ENCODE results near the gene C9orf78. TPM values are rescaled to one million over a fixed set of nuclear protein-coding genes. Genes with fewer than 3 reads are reported as not detected.
A peak's percentile ranks its signal among the peaks of the same experiment; 100 is the strongest.

C9orf78 gene
- total and polyA plus RNA-seq, 2 of the 8 experiments (the other 6 are each of a cell fraction or from before 2014, with no cell fraction given), result 17.4 to 40.6 TPM

GRCh38 chr9:129835128-129835859 is at the start of gene C9orf78, which contains the start of gene USP20 (continued):
- TF ChIP-seq CHD2 (IDR thresholded peaks at IDR 0.05; ENCODE audit: low read length) (no peak), E2F6 (IDR thresholded peaks at IDR 0.05) (no peak), ASH2L (IDR thresholded peaks at IDR 0.05; ENCODE audit: low read length) (peak; percentile 90), RFX5 (IDR thresholded peaks at IDR 0.05; ENCODE audit: borderline replicate concordance, low read depth, low read length) (no peak), TBP (IDR thresholded peaks at IDR 0.05; ENCODE audit: low read depth, low read length) (peak; percentile 55; the same call in 1 of the 2 replicates), MAX (IDR thresholded peaks at IDR 0.05) (peak; percentile 84), MAFK (IDR thresholded peaks at IDR 0.05; ENCODE audit: low read depth, low read length) (no peak), EGR1 (IDR thresholded peaks at IDR 0.05; ENCODE audit: borderline replicate concordance, low read depth, low read length) (no peak; the same call in 1 of the 2 replicates), HDAC6 (IDR thresholded peaks at IDR 0.05; ENCODE audit: low read depth, low read length) (no peak), KDM5A (IDR thresholded peaks at IDR 0.05; ENCODE audit: low read length) (peak; percentile 90), JUN (IDR thresholded peaks at IDR 0.05; ENCODE audit: low read depth, low read length) (no peak), GABPA (IDR thresholded peaks at IDR 0.05; ENCODE audit: borderline replicate concordance, insufficient read depth, low read length) (peak; percentile 61; the same call in 1 of the 2 replicates), PHF8 (conservative IDR thresholded peaks at IDR 0.05; ENCODE audit: low read depth, low read length) (peak; percentile 96), RAD21 (IDR thresholded peaks at IDR 0.05 in 1 of 2, conservative IDR thresholded peaks at IDR 0.05 in 1 of 2; ENCODE audit: low read depth in 2 of 2, low read length in 2 of 2) (peak in 1 of 2 experiments; percentile 0; a peak in 1 of 4 replicates), JUND (IDR thresholded peaks at IDR 0.05; ENCODE audit: low read length) (no peak), NANOG (IDR thresholded peaks at IDR 0.05; ENCODE audit: insufficient read depth, low read depth, low read length, poor library complexity, severe bottlenecking) (no peak), KDM1A (IDR thresholded peaks at IDR 0.05; ENCODE audit: borderline replicate concordance, low read length) (no peak), SP2 (IDR thresholded peaks at IDR 0.05; ENCODE audit: low read length) (no peak), POLR2AphosphoS5 (IDR thresholded peaks at IDR 0.05; ENCODE audit: low read depth, low read length) (peak; percentile 69; the same call in 1 of the 2 replicates), HDAC2 (IDR thresholded peaks at IDR 0.05; ENCODE audit: borderline replicate concordance in 1 of 2, low read depth in 2 of 2, low read length in 2 of 2) (peak in 1 of 2 experiments; percentile 74; a peak in 1 of 4 replicates), CREB1 (IDR thresholded peaks at IDR 0.05) (peak; percentile 97), RNF2 (IDR thresholded peaks at IDR 0.05; ENCODE audit: borderline replicate concordance, low read depth, low read length, missing control alignments, poor library complexity, severe bottlenecking) (no peak), RBBP5 (IDR thresholded peaks at IDR 0.05; ENCODE audit: borderline replicate concordance, low read depth, low read length) (peak; percentile 82; the same call in 1 of the 2 replicates)
